Stimulated activated memory B cell treated with anti-CD40 and anti-IgM and Interleukin-4, amounts not matched to agents 10 μg/mL and 1 μg/mL and 100 μg/mL, for 72 hours (primary cell): Measurements from ENCODE around the gene PDCD1LG2.
"Not testable (repeated sequence)": the region's sequence is repeated elsewhere in the genome, so short reads cannot be mapped to it uniquely, and the experiment has no call there.

Experiments
- ATAC-seq: fragments of 150-1000 bp; cut with Tn5 transposase; 2 replicates; pipeline ENCODE4 v1.10.0; 2021
- H3K27ac Mint-ChIP-seq: one replicate; pipeline ENCODE4 v1.8.0; 2022; ENCODE audit warnings: mild to moderate bottlenecking, mixed read lengths
- H3K27me3 Mint-ChIP-seq: one replicate; pipeline ENCODE4 v1.8.0; 2022; ENCODE audit warnings: mixed read lengths
- H3K36me3 Mint-ChIP-seq: one replicate; pipeline ENCODE4 v1.8.0; 2022; ENCODE audit warnings: mixed read lengths
- H3K4me1 Mint-ChIP-seq: one replicate; pipeline ENCODE4 v1.8.0; 2022; ENCODE audit warnings: mixed read lengths
- H3K4me3 Mint-ChIP-seq: one replicate; pipeline ENCODE4 v1.8.0; 2022; ENCODE audit warnings: mild to moderate bottlenecking, moderate library complexity, mixed read lengths
- H3K9me3 Mint-ChIP-seq: one replicate; pipeline ENCODE4 v1.8.0; 2022; ENCODE audit warnings: mixed read lengths

The PDCD1LG2 gene

DNA sequence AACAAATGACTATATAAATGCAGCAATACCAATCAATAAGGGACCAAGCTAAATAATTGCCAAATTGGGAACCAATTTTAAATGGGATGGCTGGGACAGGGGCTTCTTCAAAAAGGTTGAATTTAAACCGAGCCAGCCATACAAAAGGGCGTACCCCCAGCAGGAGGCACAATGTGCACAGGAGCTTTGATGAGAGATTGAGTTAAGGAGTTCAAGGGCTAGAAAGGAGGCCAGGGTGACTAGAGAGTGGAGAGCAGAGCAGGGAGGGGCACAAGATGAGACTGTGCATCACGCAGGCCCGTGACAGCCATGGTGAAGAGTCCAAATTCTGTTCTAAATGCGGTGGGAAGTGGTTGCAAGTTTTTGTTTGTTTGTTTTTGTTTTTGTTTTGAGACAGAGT, 23.3 kb upstream of the PDCD1LG2 start:
- Mint-ChIP-seq H3K4me3 (no peak overlapping the region), H3K4me1 (peaks cover 10% of the 10 kb centered on the region), H3K9me3 (no peaks in the 10 kb centered on the region), H3K36me3 (no peaks in the 10 kb centered on the region), H3K27me3 (no peaks in the 10 kb centered on the region), H3K27ac (no peak overlapping the region)
- ATAC-seq, result no peak

GRCh38 chr9:5488221-5489008, 21.9 kb upstream of the PDCD1LG2 start:
- Mint-ChIP-seq H3K27ac (no peak overlapping the region), H3K9me3 (no peaks in the 10 kb centered on the region), H3K4me1 (peaks cover 11% of the 10 kb centered on the region), H3K36me3 (no peaks in the 10 kb centered on the region), H3K4me3 (no peak overlapping the region), H3K27me3 (no peaks in the 10 kb centered on the region)
- no peak for ATAC-seq

DNA sequence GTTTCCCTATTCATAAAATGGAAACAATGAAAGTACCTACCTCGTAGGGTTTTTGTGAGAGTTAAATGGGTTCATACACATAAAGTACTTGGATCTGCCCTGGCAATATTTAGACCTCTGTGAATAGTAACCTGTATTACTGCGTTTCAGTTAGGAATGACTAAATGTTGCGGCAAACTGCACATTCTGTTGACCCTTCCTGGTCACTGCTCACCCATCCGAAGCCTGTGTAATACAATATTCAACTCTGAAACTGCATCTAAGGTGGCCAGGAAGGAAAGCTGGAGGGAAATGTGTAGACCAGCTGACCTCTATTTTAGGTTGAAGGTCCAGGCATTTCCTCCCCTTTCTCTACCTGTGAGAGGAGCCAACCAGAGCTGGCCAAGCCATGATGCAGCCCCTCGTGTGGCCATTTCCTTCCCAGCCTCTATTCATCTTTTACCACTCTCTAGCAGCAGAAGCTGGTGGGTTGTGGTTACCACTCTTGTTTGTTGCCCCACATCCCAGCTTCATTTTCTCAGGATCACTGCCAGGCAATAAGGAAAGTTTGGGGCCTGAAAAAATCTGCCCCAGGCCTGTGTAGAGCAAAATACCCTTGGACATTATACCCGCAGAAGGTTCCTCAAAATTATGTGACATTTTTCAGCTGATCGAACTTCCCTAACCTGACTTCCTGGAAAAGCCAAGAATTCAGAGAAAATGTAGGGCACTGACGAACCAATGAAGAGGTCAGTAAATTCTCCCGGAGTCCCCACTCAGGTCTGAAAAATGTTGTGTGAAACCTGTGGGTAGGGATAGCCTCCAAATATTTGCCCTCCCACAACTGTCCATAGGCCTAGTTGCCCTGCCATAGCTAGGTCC, 20.5 kb upstream of the PDCD1LG2 start:
- ATAC-seq, result no peak
- Mint-ChIP-seq H3K9me3 (no peaks in the 10 kb centered on the region), H3K27me3 (no peaks in the 10 kb centered on the region), H3K4me1 (peaks cover 21% of the 10 kb centered on the region), H3K27ac (no peak overlapping the region), H3K36me3 (no peaks in the 10 kb centered on the region), H3K4me3 (no peak overlapping the region)

DNA sequence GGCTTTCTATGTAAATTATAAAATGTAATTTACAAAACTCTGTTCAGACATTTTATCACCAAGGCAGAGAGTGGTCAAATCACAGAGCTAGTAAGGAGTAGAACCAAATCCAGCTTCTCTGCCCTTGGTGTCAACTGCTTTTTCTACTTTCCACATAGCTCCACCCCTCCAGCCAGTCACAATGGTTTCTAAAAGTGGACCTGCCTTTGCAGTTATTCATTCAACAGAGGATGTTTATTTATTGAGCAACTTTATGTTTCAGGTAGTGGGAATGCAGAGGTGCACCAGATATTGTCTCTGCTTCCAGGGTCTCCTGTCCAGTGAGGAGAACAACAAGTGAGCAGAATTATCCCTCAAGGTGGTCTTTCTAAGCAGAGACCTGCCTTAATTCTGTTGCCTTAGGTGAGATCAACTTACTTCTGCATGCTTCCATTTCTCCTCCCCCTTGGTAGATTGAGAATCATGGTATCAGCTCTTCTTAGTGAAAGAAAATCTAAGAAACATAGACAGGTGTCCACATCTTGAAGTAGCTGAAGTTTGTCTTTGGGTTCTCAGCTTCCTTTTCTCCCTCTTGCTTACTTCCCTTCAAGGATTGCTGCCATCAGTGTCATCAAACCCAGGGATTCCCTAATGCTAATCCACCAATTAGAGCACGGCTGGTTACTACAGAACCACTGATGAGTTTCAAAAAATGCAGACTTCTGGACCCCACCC, 17.2 kb upstream of the PDCD1LG2 start:
- Mint-ChIP-seq H3K9me3 (no peaks in the 10 kb centered on the region), H3K4me1 (peaks cover 18% of the 10 kb centered on the region), H3K27me3 (no peaks in the 10 kb centered on the region), H3K36me3 (no peaks in the 10 kb centered on the region), H3K27ac (no peak overlapping the region), H3K4me3 (no peak overlapping the region)
- no peak for ATAC-seq

- Mint-ChIP-seq H3K4me3 (no peak overlapping the region), H3K36me3 (no peaks in the 10 kb centered on the region), H3K9me3 (no peaks in the 10 kb centered on the region), H3K27ac (no peak overlapping the region), H3K27me3 (no peaks in the 10 kb centered on the region), H3K4me1 (peaks cover 15% of the 10 kb centered on the region)
- ATAC-seq, result peak; percentile 82
Measured at GRCh38 chr9:5493679-5494511, 16.4 kb upstream of the PDCD1LG2 start.

- not testable (repeated sequence) for H3K4me3 Mint-ChIP-seq, ATAC-seq, H3K9me3 Mint-ChIP-seq, H3K27me3 Mint-ChIP-seq, H3K27ac Mint-ChIP-seq, H3K36me3 Mint-ChIP-seq
- H3K4me1 Mint-ChIP-seq, result peaks cover 15% of the 10 kb centered on the region
Measured at GRCh38 chr9:5494765-5495164, 15.6 kb upstream of the PDCD1LG2 start.

- Mint-ChIP-seq H3K27me3 (no peaks in the 10 kb centered on the region), H3K36me3 (peaks cover 11% of the 10 kb centered on the region), H3K4me1 (peaks cover 4% of the 10 kb centered on the region), H3K9me3 (peaks cover 2% of the 10 kb centered on the region), H3K27ac (no peak overlapping the region), H3K4me3 (no peak overlapping the region)
- no peak for ATAC-seq
Measured at GRCh38 chr9:5499157-5499556, 11.2 kb upstream of the PDCD1LG2 start.

DNA sequence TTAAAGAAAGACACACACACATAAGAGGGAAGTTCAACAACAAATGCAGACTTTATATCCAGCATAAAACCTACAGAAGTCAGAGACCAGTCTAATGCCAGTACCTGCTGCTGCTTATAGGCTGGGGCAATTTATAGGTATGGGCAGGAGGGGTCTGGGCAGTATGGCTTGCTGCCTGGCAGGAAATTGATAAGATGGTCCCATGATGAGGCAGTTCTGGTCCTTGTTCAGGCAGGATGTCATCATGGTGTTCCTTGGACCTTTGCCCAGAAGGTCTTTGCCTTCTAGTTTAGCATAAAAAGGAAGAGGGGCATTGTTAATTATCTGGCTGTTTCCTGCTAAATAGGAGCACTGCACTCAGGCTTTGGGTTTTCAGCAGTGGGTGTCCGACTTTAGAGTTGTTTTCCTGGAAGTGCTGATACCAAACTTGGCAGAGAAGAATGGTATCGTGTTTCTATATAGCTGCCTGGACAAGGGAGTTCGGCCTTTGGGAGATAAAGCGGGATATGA, 10.4 kb upstream of the PDCD1LG2 start:
- Mint-ChIP-seq H3K36me3 (peaks cover 18% of the 10 kb centered on the region), H3K9me3 (peaks cover 2% of the 10 kb centered on the region), H3K27me3 (no peaks in the 10 kb centered on the region), H3K4me1 (no peaks in the 10 kb centered on the region), H3K27ac (no peak overlapping the region), H3K4me3 (no peak overlapping the region)
- ATAC-seq, result no peak

DNA sequence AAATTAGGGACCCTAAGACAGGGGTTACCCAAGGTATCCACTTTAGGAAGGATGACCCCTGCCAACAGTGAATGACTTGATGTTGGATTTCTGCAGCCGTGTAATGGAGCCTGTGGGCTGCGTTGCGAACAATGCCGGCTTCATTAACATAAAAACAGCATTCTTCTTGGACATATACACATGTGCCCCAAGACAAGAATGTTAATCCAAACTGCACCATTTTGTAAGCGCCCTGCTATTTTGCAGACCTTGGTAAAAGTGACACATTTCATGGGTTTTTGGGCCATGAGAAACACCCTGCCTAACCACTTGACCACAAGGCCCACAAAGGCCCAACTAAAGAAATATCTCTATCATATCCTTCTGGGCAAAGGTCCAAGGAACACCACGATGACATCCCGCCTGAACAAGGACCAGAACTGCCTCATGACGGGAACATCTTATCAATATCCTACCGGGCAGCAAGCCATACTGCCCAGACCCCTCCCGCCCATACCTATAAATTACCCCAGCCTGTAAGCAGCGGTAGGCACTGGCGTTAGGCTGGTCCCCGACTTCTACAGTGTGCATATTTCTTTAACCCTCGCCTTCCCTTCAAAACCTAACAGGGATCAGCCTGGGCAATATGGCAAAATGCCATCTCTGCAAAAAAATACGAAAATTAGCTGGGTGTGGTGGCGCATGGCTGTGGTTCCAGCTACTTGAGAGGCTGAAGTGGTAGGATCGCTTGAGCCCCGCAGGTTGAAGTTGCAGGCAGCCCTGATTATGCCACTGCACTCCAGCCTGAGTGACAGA, 9.7 kb upstream of the PDCD1LG2 start:
- H3K27me3 Mint-ChIP-seq, result no peaks in the 10 kb centered on the region
- no peak for ATAC-seq
- no peak overlapping the region for H3K27ac Mint-ChIP-seq
- H3K4me1 Mint-ChIP-seq, result no peaks in the 10 kb centered on the region
- H3K4me3 Mint-ChIP-seq, result no peak overlapping the region
- H3K9me3 Mint-ChIP-seq, result peaks cover 2% of the 10 kb centered on the region
- H3K36me3 Mint-ChIP-seq, result peaks cover 19% of the 10 kb centered on the region

- Mint-ChIP-seq H3K36me3 (peaks cover 19% of the 10 kb centered on the region), H3K9me3 (peaks cover 7% of the 10 kb centered on the region), H3K27ac (no peak overlapping the region), H3K4me3 (no peak overlapping the region), H3K4me1 (no peaks in the 10 kb centered on the region), H3K27me3 (no peaks in the 10 kb centered on the region)
- ATAC-seq, result no peak
Measured at GRCh38 chr9:5502553-5502952, 7.8 kb upstream of the PDCD1LG2 start.

DNA sequence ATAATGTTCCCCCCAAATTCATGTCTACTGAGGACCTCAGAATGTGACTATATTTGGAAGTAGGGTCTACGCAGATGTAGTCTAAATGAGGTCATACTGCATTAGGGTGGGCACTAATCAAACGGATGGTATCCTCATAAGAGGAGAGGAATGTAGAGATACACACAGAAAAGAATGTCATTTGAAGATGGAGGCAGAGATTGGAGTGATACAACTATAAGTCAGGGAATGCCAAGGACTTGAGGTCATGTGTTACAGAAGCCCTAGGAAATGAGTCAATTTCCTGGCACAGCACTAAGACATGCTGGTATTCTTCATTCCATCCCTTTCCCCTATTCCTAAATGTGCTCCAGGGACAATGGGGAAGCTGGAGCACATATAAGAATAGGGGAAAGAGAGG, 758 bp upstream of the PDCD1LG2 start:
- no peak overlapping the region for H3K4me3 Mint-ChIP-seq
- H3K27ac Mint-ChIP-seq, result peak overlapping the region; percentile 90
- H3K4me1 Mint-ChIP-seq, result peaks cover 55% of the 10 kb centered on the region
- H3K27me3 Mint-ChIP-seq, result no peaks in the 10 kb centered on the region
- ATAC-seq, result no peak
- H3K9me3 Mint-ChIP-seq, result peaks cover 10% of the 10 kb centered on the region
- peaks cover 10% of the 10 kb centered on the region for H3K36me3 Mint-ChIP-seq

DNA sequence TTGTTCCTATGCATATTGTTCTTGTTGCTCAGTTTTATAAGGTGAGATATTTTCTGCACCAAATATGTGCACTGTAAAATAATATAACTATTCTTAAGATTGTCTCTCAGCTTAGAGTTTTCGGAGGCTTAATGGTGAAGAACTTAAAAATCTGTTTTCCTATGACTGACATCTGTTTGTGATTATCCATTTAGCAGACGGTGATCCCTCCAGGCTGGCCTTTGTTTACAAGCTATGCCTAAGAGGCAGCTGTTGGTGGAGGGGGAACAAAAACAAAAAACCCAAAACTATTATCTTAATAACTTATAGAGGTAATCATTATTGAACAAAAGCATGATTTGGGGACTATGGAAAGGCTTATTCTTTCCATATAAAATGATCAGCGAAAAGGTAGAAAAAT, 658 bp downstream of the PDCD1LG2 start:
- Mint-ChIP-seq H3K36me3 (peaks cover 4% of the 10 kb centered on the region), H3K4me1 (peaks cover 55% of the 10 kb centered on the region), H3K27me3 (no peaks in the 10 kb centered on the region), H3K9me3 (peaks cover 10% of the 10 kb centered on the region), H3K27ac (peak overlapping the region; percentile 90), H3K4me3 (peak overlapping the region; percentile 78)
- no peak for ATAC-seq

GRCh38 chr9:5511476-5511875, 1.1 kb downstream of the PDCD1LG2 start:
- Mint-ChIP-seq H3K4me3 (no peak overlapping the region), H3K9me3 (peaks cover 10% of the 10 kb centered on the region), H3K27me3 (no peaks in the 10 kb centered on the region), H3K4me1 (peaks cover 55% of the 10 kb centered on the region), H3K36me3 (peaks cover 4% of the 10 kb centered on the region), H3K27ac (peak overlapping the region; percentile 90)
- ATAC-seq, result no peak
